ENCODE measurements around the gene TEX13C.

GRCh38 chrX:125327891-125328290, 8.2 kb downstream of the TEX13C start:
- TF ChIP-seq CTCF (IDR thresholded peaks at IDR 0.05; ENCODE audit: borderline replicate concordance, extremely low read depth, low read length, poor library complexity, severe bottlenecking) (no peak), EZH2 (IDR thresholded peaks at IDR 0.05; ENCODE audit: borderline replicate concordance, low read depth, low read length, severe bottlenecking) (no peak)

Data from DND-41 (cell line).